GM12892 (cell line): Measurements from ENCODE around the gene LSM14A.

Source experiments
- POLR2A ChIP-seq: IDR thresholded peaks from 2 replicates; pipeline ENCODE4 v1.6.1; 2011; ENCODE audit warnings: low read depth, low read length, control low read depth
- TAF1 ChIP-seq: IDR thresholded peaks from 2 replicates; pipeline ENCODE4 v1.6.1; 2011; ENCODE audit warnings: low read depth, mild to moderate bottlenecking, control low read depth, low read length, borderline replicate concordance

DNA sequence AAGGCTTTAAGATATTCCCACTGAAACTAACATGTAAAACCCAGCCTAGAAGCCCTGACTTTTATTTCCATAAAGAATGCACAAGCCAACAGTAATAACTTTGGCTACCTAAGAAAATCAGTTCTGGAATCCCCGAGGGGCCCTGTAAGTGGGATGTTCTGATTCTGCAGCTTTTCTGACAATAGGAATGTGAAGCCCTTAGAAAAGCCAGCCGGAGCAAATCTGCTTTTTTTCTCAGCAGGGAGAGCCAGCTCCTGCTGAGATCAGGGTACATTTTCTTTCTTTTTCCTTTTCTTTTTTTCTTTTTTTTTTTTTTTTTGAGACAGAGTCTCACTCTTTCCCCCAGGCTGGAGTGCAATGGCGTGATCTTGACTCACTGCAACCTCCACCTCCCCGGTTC is 74.0 kb downstream of the LSM14A start:
- TF ChIP-seq POLR2A (no peak), TAF1 (no peak)
